NCI-H345 (cell line): ENCODE measurements around the gene DLX4.

Source experiments
- DNase-seq: peaks from one replicate; lab custom pipeline; 2025; lab: John Stamatoyannopoulos, UW

The DLX4 gene

DNA sequence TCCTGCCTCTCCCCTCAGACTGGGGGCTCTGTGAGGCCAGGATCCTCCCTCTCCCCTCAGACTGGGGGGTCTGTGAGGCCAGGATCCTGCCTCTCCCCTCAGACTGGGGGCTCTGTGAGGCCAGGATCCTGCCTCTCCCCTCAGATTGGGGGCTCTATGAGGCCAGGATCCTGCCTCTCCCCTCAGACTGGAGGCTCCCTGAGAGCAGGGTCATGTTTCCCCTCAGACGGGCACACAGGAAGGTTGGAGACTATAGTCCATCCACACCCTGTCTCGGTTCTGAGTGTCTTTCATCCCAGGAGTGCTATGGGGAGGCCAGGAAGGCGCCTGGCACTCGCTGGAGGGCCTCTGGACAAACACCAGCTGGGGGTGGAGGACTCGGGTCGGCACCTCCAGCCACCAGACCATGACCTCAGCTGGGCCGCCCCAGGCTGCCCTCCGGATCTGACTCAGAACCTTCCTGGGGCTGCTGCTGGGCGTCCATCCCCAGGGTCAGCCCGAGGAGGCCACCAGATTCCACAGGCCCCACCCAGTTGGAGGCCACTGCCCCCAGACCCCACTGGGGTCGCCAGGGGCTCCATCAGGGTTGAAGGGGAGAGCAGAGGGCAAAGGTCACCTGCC, 21.9 kb upstream of the DLX4 start:
- DNase-seq = no peak

DNA sequence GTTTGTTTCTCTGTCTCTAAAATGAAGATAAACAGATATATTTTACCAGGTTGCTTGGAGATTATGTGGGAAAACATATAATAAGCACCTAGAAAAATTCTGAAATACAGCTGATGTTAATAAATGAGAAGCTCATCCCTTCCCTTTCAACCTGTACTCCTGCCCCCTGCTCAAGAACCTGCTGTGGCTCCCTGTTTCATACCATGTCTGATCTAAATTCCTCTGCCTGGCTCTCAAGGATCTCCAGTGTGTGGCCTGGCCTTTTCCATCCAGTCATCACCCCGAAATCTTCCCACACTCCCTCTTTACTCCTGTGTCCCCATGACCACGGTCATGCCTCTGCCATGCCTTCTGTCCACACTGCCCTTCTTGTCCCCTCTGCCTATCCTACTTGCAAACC, 19.4 kb upstream of the DLX4 start:
- DNase-seq = no peak

DNA sequence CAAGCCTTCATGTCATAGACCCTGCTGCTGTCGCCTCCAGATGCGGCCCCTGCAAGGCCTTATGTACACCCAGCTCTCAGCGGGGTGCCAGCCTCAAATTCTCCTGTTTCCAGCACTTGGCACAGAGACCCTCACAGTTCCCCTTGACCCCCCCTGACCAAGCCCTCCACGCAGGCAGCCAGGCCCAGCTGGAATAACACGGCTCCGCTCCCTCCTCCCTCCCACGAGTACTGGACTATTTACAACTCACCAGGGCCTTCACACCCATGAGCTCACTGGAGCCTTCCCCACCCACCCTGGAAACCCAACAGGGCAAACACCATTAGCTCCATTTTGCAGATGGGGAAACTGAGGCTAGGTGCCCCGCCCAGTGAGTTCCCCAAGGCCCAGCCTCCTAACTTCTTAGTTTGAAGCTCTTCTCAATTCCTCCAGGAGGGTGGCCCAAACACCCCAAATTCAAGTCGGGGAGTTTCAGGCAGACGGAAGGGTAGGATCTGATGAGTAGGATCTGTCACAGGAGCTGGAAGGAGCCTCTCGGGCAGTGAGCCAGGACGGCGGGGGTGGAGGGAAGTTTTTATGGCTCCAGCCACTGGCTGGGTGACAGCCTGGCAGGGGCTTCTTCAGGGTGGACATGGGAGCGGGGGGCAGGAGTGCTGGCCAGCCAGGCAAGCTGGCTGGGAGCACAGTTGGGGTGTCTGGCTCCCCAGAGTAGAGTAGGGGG, 17.5 kb upstream of the DLX4 start:
- no peak for DNase-seq

GRCh38 chr17:49952209-49952911, 16.6 kb upstream of the DLX4 start:
- DNase-seq = peak; percentile 66

GRCh38 chr17:49952912-49953497, 16.0 kb upstream of the DLX4 start:
- no peak for DNase-seq

- DNase-seq = no peak
Observed at GRCh38 chr17:49955157-49955556, 13.8 kb upstream of the DLX4 start.

- no peak for DNase-seq
Observed at GRCh38 chr17:49956780-49957179, 12.2 kb upstream of the DLX4 start.

GRCh38 chr17:49957350-49957749, 11.6 kb upstream of the DLX4 start:
- DNase-seq = no peak

GRCh38 chr17:49958723-49959122, 10.3 kb upstream of the DLX4 start:
- DNase-seq = no peak

DNA sequence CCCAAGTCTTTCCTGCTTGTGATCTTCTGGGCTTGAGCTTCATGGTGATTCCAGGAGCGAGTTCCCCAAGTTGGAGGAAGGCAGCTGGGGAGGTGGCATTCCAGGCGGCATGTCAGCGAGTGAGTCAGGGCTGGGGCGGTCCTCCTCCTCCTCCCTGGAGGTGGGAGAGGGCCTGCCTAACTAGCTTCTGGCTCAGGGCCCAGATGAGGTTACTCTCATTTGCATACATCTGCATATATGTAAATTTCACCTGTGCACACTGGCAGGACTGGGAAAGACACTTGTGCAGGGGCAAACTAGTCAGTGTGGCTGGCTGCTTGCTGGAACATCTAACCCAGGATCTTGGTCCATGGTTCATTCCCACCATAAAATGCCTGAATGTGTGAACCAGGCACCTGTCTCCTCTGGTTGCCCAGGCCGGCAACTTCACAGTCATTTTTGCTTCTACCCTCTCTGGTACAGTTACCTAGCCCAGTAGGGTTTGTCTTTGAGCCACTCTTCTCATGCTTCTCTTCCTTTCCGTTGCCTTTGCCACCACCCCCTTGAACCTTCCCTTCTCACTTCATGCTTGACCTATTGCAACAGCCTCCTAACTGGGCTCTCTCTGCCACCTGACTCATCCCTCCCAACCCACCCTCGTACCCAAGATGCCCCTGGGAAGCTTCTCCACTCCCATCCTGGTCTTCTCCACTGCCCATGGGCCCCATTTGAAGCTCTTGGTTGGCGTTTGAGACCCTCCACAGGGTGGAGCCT, 9.6 kb upstream of the DLX4 start:
- DNase-seq = no peak

DNA sequence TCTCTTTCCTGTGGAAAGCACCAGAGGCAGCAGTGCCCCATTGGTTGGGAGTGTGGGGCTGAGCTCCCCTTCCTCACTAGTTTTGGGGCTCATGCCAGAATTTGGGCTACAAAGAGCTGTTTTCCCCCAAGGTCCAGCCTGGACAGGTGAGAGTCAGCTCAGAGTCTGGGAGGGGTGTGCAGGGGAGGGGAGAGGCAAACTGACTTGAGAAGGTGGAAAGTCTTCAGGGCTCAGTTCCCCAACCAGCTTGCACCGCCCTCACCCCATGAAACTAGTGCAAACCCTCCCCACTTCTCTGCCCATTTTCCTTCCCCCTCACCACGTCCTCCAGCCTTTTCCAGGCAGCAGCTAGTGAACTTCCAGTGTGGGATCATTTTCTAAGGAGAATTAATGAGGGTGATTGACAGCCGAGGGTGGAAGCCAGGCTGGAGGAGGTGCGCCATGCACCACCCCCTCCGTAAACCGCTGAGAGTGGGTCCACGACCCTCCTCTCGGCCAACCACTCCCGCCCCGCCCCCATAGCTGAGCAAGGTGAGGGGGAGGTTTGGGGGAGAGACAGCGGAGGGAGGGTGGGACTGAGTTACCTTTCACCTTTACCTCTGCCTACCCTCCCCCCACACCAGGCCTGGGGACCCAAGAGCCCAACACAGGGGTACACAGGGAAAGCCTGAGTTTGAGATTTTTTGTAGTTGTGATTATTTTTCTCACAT, 6.2 kb upstream of the DLX4 start:
- no peak for DNase-seq

DNA sequence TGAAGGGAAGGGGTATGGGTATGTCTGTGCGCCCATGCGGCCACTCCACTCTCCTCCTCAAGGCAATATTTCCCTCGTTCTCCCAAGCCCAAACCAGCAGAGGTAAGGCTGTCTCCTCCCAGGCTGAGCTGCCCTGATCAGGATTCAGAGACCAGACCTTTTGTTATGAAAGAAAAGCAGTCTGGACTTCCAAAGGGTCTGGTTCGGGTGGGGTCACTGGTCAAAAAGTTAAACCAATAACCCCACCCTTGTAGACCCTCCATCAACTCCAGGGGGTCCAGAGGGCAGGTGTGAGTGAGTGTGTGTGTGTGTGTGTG, 5.7 kb upstream of the DLX4 start:
- no peak for DNase-seq

GRCh38 chr17:49963626-49964302, 5.2 kb upstream of the DLX4 start:
- no peak for DNase-seq

DNA sequence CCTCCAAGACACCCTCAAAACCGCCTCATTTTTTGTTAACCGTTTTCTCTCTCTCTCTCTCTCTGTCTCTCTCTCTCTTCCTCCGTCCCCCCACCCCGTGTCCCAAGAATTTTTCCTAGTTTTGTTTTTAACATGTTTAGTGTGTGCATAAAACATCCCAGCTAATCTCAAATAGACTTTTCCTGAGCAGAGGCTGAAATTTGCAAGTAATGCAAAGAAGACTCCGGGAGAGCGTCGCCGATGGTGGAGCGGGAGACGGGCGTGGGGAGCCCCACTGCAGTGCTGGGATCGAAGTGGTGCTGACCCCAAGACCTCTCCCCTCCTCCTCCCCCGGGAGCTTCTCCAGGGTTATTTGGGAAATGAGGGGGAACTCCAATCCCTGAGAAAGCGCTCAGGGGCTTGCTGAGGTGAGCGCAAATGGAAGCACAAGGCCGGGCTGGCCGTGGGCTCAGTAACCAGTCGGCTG, 4.7 kb upstream of the DLX4 start:
- DNase-seq = no peak

GRCh38 chr17:49964769-49965523, 4.0 kb upstream of the DLX4 start:
- no peak for DNase-seq

DNA sequence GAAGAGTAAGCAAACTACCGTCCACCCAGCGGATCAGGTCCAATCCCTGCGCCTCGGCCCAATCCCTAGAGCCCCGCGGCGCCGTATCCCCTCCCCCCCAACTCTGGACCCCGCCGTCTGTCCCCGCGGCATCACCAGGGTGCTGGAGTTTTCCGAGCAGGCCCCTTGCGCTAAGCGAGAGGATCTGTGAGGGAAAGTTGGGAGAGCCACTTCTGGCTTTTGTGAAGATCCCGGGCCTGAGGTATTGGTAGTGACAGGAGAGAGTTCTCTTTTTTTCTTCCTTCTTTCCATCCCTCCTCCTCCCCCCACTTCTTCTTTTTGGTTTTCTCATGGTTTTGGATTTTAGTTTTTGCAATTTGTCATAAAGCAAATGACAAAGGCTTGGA, 3.5 kb upstream of the DLX4 start:
- no peak for DNase-seq

DNA sequence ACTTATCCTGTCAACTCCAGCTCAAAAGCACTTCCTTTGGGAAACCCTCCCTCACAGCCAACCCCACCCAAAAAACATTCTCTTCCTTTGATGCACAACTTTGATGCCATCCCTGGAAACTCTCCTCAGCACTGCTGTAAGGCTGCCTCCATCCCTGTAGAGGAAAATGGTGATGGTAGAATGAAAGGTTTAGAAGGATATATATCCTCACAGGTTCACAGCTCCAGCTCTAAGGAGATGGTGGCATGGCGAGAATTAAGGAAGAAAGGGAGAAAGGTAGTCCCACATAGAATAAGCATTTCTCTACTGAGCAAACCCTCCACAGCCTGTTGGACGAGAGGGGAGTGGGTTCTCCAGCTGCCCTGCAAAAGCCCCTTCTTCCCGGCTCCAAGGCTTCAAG, 2.2 kb upstream of the DLX4 start:
- no peak for DNase-seq

GRCh38 chr17:49967205-49967604, 1.8 kb upstream of the DLX4 start:
- no peak for DNase-seq

DNA sequence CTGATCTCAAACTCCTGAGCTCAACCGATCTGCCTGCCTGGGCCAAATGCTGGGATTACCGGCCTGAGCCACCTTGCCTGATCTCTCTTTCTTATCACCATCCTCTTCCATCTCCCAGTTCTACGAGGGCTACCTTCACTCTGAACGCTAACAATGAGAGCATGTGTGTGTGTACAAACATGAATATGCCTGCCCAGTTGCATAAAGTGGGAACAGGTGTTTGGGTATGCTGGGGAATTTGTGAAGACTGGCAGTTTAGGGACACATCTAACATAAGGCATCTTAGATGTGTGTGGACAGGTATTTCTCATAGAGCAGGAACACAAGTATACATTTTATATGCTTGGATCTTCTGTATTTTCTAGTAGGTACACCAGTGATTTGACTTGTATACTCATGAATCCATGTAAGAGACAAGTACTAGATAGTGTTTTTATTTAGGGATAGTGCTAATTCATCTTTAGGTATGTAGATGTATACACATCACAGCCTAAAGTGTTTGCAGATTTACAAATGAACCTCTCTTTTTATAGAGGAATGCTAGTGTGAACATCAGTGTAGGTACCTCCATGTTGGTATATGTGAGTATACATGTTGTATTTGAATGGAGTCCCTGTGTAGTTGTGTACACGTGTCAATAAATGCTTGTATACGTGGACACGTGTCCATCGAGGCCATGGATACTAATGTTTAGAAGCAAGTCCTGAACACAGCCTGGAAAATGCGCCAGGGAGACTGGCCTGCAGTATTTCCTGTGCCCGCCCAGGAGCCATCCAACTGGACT, 1.2 kb upstream of the DLX4 start:
- DNase-seq = no peak
